Dedifferentiated amniotic fluid mesenchymal stem cell (primary cell): ENCODE measurements around the gene CSMD2.

Experiments
- DNase-seq: peaks from one replicate; pipeline ENCODE4 v3.0.0-alpha.2; 2016; ENCODE audit errors: extremely low spot score

Gene CSMD2

GRCh38 chr1:33753087-33753856 lies 411.8 kb downstream of the CSMD2 start:
- DNase-seq = no peak

DNA sequence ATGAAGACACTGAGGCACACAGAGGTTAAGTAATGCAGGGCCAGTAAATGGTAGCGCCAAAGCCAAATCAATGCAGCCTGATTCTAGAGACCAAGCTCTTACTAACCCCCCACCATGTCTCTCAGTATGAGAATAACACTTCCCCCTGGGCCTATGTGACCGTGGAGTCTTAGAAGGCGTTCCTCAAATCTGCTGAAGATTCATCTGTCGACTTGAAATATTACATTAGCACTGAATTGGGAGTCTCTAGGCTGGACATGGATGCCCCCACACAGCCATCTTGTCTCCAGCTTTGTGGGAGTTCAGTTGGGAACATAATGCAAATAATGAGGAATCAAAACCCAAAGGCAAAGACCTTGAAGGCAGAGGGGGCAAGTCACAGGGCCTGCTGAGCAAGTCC lies 419.1 kb downstream of the CSMD2 start:
- DNase-seq = no peak

- no peak for DNase-seq
Measured at GRCh38 chr1:33743221-33743998, 421.6 kb downstream of the CSMD2 start.

GRCh38 chr1:33742663-33743062 lies 422.4 kb downstream of the CSMD2 start:
- DNase-seq = no peak

- no peak for DNase-seq
Measured at GRCh38 chr1:33741749-33742148, 423.3 kb downstream of the CSMD2 start.

- no peak for DNase-seq
Measured at GRCh38 chr1:33740040-33740744, 424.8 kb downstream of the CSMD2 start.

DNA sequence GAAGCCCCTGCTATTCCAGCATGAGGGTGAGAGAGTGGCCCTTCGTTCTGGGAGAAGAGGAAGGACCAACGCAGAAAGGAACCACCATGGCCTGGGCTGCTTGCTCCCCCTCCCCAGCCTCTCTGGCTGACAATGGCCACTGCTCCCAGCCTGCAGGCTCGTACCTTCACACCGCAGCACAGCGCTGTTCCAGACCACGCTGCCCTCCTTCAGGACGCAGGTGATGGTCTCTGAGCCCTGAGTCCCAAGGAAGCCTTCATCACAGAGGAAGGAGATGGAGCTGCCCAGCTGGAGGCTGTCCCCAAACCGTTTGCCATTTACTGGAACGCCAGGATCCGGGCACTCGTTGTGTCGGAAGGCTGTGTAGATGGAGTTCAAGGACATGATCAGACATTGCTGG lies 426.1 kb downstream of the CSMD2 start:
- DNase-seq = no peak

- no peak for DNase-seq
Measured at GRCh38 chr1:33738536-33738935, 426.5 kb downstream of the CSMD2 start.

- DNase-seq = no peak
Measured at GRCh38 chr1:33736496-33736895, 428.5 kb downstream of the CSMD2 start.

DNA sequence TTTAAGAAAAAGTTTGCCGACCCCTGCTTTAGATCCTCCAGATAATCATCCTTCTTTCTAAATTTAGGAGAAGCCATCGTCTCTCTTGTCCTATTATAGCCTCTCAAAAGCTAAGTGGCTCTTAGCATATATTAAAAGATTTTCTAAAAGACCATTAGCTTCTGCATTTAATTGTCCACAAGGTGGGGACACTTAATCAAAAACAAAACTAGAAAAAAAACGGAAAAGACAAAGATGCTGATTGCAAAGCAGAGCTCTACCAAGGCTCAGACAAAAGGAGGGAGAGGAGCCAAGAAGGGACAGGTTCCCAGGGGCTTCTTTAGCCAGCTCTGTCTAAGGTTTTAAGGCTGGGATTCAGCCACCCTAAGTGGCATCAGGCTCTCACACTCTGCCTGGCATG lies 429.4 kb downstream of the CSMD2 start:
- no peak for DNase-seq

DNA sequence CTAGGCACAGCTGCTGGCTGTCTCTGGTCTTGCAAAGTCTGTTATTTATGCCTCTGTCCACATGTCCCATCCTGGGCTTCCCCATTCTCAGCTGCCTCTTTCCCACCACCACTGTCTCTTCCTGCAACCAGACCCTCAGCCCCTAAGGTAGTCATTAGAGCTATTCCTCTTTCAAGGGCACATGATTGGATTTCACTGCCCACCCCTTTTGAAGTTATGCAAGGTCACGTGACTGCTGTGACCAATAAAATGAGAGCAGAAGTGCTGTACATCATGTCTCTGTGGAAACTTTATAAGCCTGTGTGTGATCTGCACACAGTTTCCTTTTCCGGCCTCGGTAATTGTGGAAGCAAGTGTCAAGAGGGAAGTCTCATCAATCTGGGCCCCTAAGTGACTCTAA lies 437.7 kb downstream of the CSMD2 start:
- DNase-seq = no peak

GRCh38 chr1:33726274-33726804 lies 438.7 kb downstream of the CSMD2 start:
- no peak for DNase-seq

- no peak for DNase-seq
Measured at GRCh38 chr1:33725556-33726160, 439.4 kb downstream of the CSMD2 start.

DNA sequence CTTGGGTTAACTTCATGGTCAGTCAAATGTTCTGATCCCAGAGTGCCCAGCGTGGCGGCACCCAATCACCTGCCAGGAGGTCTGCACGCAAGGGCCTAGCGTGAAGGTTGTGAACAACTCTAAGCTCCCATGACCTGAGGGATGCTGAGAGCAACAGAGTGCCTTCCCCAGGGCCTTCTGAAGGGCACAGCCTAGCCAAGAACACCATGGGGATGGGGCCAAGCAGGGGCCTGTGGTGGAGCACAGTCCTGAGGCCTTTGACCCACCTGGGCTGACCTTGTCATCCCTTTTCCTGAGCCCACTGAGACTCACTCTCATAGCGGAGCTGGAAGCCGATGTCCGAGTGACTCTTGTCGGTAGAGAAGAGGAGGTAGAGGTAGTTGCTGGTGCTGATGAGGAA lies 440.0 kb downstream of the CSMD2 start:
- DNase-seq = no peak

GRCh38 chr1:33724348-33724747 lies 440.7 kb downstream of the CSMD2 start:
- no peak for DNase-seq

GRCh38 chr1:33723251-33723650 lies 441.8 kb downstream of the CSMD2 start:
- DNase-seq = no peak

- no peak for DNase-seq
Measured at GRCh38 chr1:33721301-33721815, 443.7 kb downstream of the CSMD2 start.

DNA sequence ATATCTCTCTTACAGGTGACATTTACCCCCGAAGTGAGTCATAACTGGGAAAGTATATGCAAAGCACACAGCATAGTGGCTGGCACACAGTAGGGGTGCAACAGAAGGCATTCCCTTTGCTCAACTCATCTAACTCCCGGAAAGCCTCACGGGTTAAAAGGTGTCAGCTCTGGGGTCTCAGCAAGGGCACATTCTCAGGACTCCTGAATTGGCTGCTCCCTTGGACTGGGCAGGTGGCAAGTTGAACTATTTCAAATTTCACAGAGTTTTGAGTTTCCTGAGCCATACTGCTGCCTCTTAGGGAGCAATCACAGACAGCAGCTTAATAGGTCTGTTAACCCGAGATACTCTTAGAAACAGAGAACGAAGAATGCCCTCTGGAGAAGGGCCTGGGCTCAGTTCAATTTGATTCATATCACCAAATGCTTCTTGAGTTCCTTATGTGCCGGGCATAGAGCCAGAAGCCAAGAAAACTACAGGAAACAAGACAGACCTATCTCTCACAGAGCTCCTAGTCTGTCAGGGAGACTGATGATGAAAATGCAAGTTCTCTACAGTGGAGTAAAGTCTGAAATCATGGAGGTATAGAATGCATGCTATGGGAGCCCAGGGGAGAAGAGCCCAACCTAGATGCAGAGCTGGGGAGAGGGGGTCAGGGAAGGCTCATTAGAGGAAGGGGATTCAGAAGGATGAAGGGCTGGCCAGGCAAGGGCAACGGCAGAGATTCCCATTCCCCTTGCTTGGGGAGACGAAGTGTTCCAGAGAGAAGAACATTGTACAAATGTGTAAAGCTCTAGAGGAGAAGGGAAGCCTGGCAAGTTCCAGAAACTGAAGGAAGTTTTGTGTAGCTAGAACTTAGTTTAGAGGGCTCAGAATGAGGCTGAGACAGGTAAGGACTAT lies 445.0 kb downstream of the CSMD2 start:
- DNase-seq = no peak

DNA sequence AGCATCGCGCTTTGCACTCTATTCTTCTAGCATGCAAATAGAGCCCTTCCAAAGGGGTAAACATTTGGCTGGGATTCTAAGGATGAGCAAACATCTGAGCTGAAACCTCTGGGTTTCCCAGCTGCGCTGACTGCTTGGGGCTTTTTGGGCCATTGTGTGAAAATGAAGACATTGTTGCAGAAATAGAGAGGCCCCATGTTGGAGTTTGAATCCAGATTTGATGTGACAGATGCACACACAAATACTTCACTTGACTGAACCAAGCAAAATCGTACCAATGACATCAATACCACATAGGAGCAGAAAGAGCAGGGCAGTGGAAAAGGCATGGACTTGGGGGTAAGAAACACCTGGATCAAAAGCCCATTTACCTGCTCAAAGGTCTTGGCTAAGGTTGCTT lies 445.7 kb downstream of the CSMD2 start:
- DNase-seq = no peak

DNA sequence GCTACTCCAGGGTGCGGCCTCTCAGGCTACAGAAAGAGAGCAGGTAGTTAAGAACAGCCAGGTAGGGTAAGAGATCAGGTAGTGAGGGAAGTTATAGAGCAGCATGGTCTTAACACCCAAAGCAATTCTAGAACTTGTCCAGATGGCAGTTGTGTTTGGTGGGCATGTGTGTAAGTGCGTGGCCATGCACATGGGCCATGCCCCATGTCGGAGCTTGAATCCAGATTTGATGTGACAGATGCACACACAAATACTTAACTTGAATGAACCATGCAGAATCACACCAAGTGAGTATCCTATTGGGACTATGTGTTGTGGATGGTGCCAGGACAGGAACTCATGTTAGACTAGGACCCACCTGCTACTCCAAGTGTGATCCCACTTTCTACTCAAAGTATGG lies 446.8 kb downstream of the CSMD2 start:
- no peak for DNase-seq
